ENCODE measurements around the gene BCAS3.

- TF ChIP-seq POLR2AphosphoS5 (IDR thresholded peaks at IDR 0.05; ENCODE audit: low read depth, low read length) (no peak), POLR2A (IDR thresholded peaks at IDR 0.05; ENCODE audit: low read depth, low read length) (no peak)
These were observed 47.0 kb downstream of the BCAS3 start for GRCh38 chr17:60724647-60725046.
